ENCODE measurements around the gene PSMC5.
A peak's percentile ranks its signal among the peaks of the same experiment; 100 is the strongest.
"Not testable (repeated sequence)": the region's sequence is repeated elsewhere in the genome, so short reads cannot be mapped to it uniquely, and the experiment has no call there.

Gene PSMC5

GRCh38 chr17:63827002-63827800, at the start of gene PSMC5, which contains the start of gene FTSJ3:
PSMC5 (plus strand) TSS chr17:63827431; CDS start chr17:63827491, 60 bp downstream.
FTSJ3 (minus strand) TSS chr17:63827663; CDS start chr17:63826902, 761 bp downstream.
- DNase-seq (ENCODE audit: low read depth in 2 of 2): peak; percentile 88 to 91

- DNase-seq (ENCODE audit: low read depth in 2 of 2): no peak
Observed at GRCh38 chr17:63780507-63780906, 46.7 kb upstream of the PSMC5 start.

- DNase-seq (ENCODE audit: low read depth in 2 of 2): no peak
Observed at GRCh38 chr17:63780928-63781327, 46.3 kb upstream of the PSMC5 start.

GRCh38 chr17:63783522-63783921, 43.7 kb upstream of the PSMC5 start:
- no peak for DNase-seq (ENCODE audit: low read depth in 2 of 2)

- no peak for DNase-seq (ENCODE audit: low read depth in 2 of 2)
Observed at GRCh38 chr17:63785556-63785955, 41.7 kb upstream of the PSMC5 start.

- no peak for DNase-seq (ENCODE audit: low read depth in 2 of 2)
Observed at GRCh38 chr17:63786117-63786516, 41.1 kb upstream of the PSMC5 start.

GRCh38 chr17:63786971-63787711, 40.1 kb upstream of the PSMC5 start:
- no peak for DNase-seq (ENCODE audit: low read depth in 2 of 2)

- DNase-seq (ENCODE audit: low read depth in 2 of 2): no peak
Observed at GRCh38 chr17:63790057-63790456, 37.2 kb upstream of the PSMC5 start.

GRCh38 chr17:63792055-63792729, 35.0 kb upstream of the PSMC5 start:
- DNase-seq (ENCODE audit: low read depth in 2 of 2): no peak

- DNase-seq (ENCODE audit: low read depth in 2 of 2): not testable (repeated sequence)
Observed at GRCh38 chr17:63796375-63796774, 30.9 kb upstream of the PSMC5 start.

- DNase-seq (ENCODE audit: low read depth in 2 of 2): no peak
Observed at GRCh38 chr17:63798572-63799106, 28.6 kb upstream of the PSMC5 start.

- DNase-seq (ENCODE audit: low read depth in 2 of 2): no peak
Observed at GRCh38 chr17:63800783-63801182, 26.4 kb upstream of the PSMC5 start.

- no peak for DNase-seq (ENCODE audit: low read depth in 2 of 2)
Observed at GRCh38 chr17:63804328-63804727, 22.9 kb upstream of the PSMC5 start.

- no peak for DNase-seq (ENCODE audit: low read depth in 2 of 2)
Observed at GRCh38 chr17:63805591-63805990, 21.6 kb upstream of the PSMC5 start.

- DNase-seq (ENCODE audit: low read depth in 2 of 2): no peak
Observed at GRCh38 chr17:63809970-63810369, 17.3 kb upstream of the PSMC5 start.

- no peak for DNase-seq (ENCODE audit: low read depth in 2 of 2)
Observed at GRCh38 chr17:63816123-63816522, 11.1 kb upstream of the PSMC5 start.

- DNase-seq (ENCODE audit: low read depth in 2 of 2): no peak
Observed at GRCh38 chr17:63816669-63817068, 10.6 kb upstream of the PSMC5 start.

- DNase-seq (ENCODE audit: low read depth in 2 of 2): no peak
Observed at GRCh38 chr17:63817736-63818385, 9.4 kb upstream of the PSMC5 start.

GRCh38 chr17:63819131-63819530, 8.1 kb upstream of the PSMC5 start:
- DNase-seq (ENCODE audit: low read depth in 2 of 2): no peak

GRCh38 chr17:63819585-63820537, 7.4 kb upstream of the PSMC5 start:
- no peak for DNase-seq (ENCODE audit: low read depth in 2 of 2)
